ENCODE measurements around the gene TSFM. TPM values are rescaled to one million over a fixed set of nuclear protein-coding genes. Genes with fewer than 3 reads are reported as not detected.

Gene TSFM
- total RNA-seq, 1 donor from 2014 or later, result 25.8 TPM

DNA sequence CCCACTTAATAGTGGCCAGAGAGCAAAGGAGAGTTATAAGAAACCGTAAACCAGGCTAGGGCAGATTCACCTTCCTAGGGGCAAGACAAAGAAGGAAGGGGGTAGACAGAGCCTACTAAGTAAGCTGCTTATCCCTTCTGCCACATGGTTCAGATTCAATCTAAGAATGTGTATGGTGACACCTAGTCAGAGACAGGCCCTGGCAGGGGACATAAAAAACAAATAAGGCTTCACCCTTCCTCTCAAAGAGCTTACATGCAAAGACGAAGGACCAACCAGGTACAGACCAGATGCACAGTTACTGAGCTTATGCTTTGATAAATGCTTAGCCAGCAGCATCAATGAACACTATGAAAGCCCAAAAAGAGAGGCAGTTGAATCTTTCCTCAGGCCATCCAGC, 20.1 kb upstream of the TSFM start:
- no peaks in the 10 kb centered on the region for H3K9me3 Mint-ChIP-seq (ENCODE audit: unreplicated experiment)
- H3K36me3 Mint-ChIP-seq (ENCODE audit: low read depth, unreplicated experiment), result peaks cover 3% of the 10 kb centered on the region
- no peak overlapping the region for H3K27ac Mint-ChIP-seq (ENCODE audit: unreplicated experiment)
- H3K4me1 Mint-ChIP-seq (ENCODE audit: unreplicated experiment), result peaks cover 23% of the 10 kb centered on the region
- H3K27me3 Mint-ChIP-seq (ENCODE audit: unreplicated experiment), result peaks cover 29% of the 10 kb centered on the region
- TF ChIP-seq, protein P1, sequence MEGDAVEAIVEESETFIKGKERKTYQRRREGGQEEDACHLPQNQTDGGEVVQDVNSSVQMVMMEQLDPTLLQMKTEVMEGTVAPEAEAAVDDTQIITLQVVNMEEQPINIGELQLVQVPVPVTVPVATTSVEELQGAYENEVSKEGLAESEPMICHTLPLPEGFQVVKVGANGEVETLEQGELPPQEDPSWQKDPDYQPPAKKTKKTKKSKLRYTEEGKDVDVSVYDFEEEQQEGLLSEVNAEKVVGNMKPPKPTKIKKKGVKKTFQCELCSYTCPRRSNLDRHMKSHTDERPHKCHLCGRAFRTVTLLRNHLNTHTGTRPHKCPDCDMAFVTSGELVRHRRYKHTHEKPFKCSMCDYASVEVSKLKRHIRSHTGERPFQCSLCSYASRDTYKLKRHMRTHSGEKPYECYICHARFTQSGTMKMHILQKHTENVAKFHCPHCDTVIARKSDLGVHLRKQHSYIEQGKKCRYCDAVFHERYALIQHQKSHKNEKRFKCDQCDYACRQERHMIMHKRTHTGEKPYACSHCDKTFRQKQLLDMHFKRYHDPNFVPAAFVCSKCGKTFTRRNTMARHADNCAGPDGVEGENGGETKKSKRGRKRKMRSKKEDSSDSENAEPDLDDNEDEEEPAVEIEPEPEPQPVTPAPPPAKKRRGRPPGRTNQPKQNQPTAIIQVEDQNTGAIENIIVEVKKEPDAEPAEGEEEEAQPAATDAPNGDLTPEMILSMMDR (IDR thresholded peaks at IDR 0.05; ENCODE audit: unreplicated experiment), result no peak
- DNase-seq (ENCODE audit: low spot score), result no peak
- H3K4me3 Mint-ChIP-seq (ENCODE audit: unreplicated experiment), result no peak overlapping the region

- TF ChIP-seq, protein P1 (IDR thresholded peaks at IDR 0.05; ENCODE audit: unreplicated experiment), result no peak
- Mint-ChIP-seq H3K9me3 (ENCODE audit: unreplicated experiment) (no peaks in the 10 kb centered on the region), H3K36me3 (ENCODE audit: low read depth, unreplicated experiment) (peaks cover 3% of the 10 kb centered on the region), H3K27ac (ENCODE audit: unreplicated experiment) (peak overlapping the region; percentile 72), H3K4me3 (ENCODE audit: unreplicated experiment) (peak overlapping the region; percentile 85), H3K27me3 (ENCODE audit: unreplicated experiment) (peaks cover 28% of the 10 kb centered on the region), H3K4me1 (ENCODE audit: unreplicated experiment) (peaks cover 23% of the 10 kb centered on the region)
- DNase-seq (ENCODE audit: low spot score), result no peak
Observed at GRCh38 chr12:57763881-57764661, 18.5 kb upstream of the TSFM start.

DNA sequence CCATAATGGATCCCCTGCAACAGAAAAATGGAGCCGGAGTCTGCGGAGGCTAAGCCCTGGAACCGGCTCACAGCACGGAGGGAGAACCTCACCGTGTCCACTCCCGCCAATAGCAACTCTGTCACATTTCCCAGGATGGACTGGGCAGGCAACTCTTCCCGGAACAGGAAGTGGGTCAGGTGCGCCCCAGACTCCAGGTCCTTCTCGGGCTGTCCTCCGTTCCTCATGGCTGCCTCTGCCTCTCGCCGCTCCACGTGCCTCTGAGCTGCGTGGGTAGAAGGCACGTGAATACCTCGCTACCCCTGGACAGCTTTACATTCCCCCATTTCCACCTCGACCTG, 18.0 kb upstream of the TSFM start:
- TF ChIP-seq, protein P1 (IDR thresholded peaks at IDR 0.05; ENCODE audit: unreplicated experiment), result no peak
- H3K27me3 Mint-ChIP-seq (ENCODE audit: unreplicated experiment), result peaks cover 28% of the 10 kb centered on the region
- peaks cover 24% of the 10 kb centered on the region for H3K4me1 Mint-ChIP-seq (ENCODE audit: unreplicated experiment)
- DNase-seq (ENCODE audit: low spot score), result no peak
- H3K27ac Mint-ChIP-seq (ENCODE audit: unreplicated experiment), result no peak overlapping the region
- no peaks in the 10 kb centered on the region for H3K9me3 Mint-ChIP-seq (ENCODE audit: unreplicated experiment)
- H3K36me3 Mint-ChIP-seq (ENCODE audit: low read depth, unreplicated experiment), result peaks cover 3% of the 10 kb centered on the region
- peak overlapping the region; percentile 85 for H3K4me3 Mint-ChIP-seq (ENCODE audit: unreplicated experiment)

- TF ChIP-seq, protein P1 (IDR thresholded peaks at IDR 0.05; ENCODE audit: unreplicated experiment), result no peak
- no peaks in the 10 kb centered on the region for H3K9me3 Mint-ChIP-seq (ENCODE audit: unreplicated experiment)
- peaks cover 8% of the 10 kb centered on the region for H3K36me3 Mint-ChIP-seq (ENCODE audit: low read depth, unreplicated experiment)
- peak; percentile 44 for DNase-seq (ENCODE audit: low spot score)
- peaks cover 28% of the 10 kb centered on the region for H3K4me1 Mint-ChIP-seq (ENCODE audit: unreplicated experiment)
- H3K27ac Mint-ChIP-seq (ENCODE audit: unreplicated experiment), result no peak overlapping the region
- H3K27me3 Mint-ChIP-seq (ENCODE audit: unreplicated experiment), result peaks cover 29% of the 10 kb centered on the region
- H3K4me3 Mint-ChIP-seq (ENCODE audit: unreplicated experiment), result no peak overlapping the region
Observed at GRCh38 chr12:57765003-57765697, 17.4 kb upstream of the TSFM start.
